Measurements from ENCODE around the gene IPO5. TPM values are rescaled to one million over a fixed set of nuclear protein-coding genes. Genes with fewer than 3 reads are reported as not detected.

IPO5 gene
- total and polyA plus RNA-seq, 2 donors, result 35.0 to 62.6 TPM

GRCh38 chr13:98072476-98072875 is 119.0 kb downstream of the IPO5 start:
- no peak overlapping the region for H3K4me3 ChIP-seq (ENCODE audit: low read length in 2 of 2)
- H3K36me3 ChIP-seq (ENCODE audit: control insufficient read depth in 2 of 2, insufficient read depth in 2 of 2, low read length in 1 of 2), result no peaks in the 10 kb centered on the region
- H3K4me1 ChIP-seq (ENCODE audit: control insufficient read depth in 2 of 2, insufficient read depth in 2 of 2, low read length in 2 of 2), result no peaks in the 10 kb centered on the region
- no peak overlapping the region for H3K27ac ChIP-seq (ENCODE audit: low read depth in 1 of 2, low read length in 1 of 2)
- DNase-seq (ENCODE audit: low read depth in 6 of 9, low spot score in 9 of 9), result no peak
- peaks cover 0 to 6% of the 10 kb centered on the region in 2 donors for H3K9me3 ChIP-seq (ENCODE audit: control insufficient read depth in 2 of 2, insufficient read depth in 1 of 2, low read length in 1 of 2)
- WGBS, result 93% methylated on average over 2 of the region's 2 CpGs
- peaks cover 0 to 2% of the 10 kb centered on the region in 2 donors for H3K27me3 ChIP-seq (ENCODE audit: control insufficient read depth in 2 of 2, insufficient read depth in 1 of 2, low read length in 1 of 2)

Other genes starting within 250 kb of the IPO5 start
- 5.8 TPM for gene FARP1, start 189.4 kb downstream of the IPO5 start, total RNA-seq
- 7.5 TPM for gene FARP1, start 189.4 kb downstream of the IPO5 start, polyA plus RNA-seq
- not detected for gene RNF113B, start 223.6 kb downstream of the IPO5 start, total RNA-seq
- gene RNF113B, start 223.6 kb downstream of the IPO5 start, polyA plus RNA-seq, result not detected